HG03378 (cell line): ENCODE data around the gene RASSF8.

Experiments
- ATAC-seq: cut with Tn5 transposase; IDR thresholded peaks from one replicate; pipeline ENCODE4 v1.9.1; 2021; ENCODE audit warnings: mild to moderate bottlenecking, moderate library complexity; ENCODE audit not compliant: unreplicated experiment

The RASSF8 gene

GRCh38 chr12:26100666-26101349 lies 142.3 kb downstream of the RASSF8 start:
- no peak for ATAC-seq

- no peak for ATAC-seq
Observed at GRCh38 chr12:26101350-26101734, 142.9 kb downstream of the RASSF8 start.

GRCh38 chr12:26101763-26102162 lies 143.3 kb downstream of the RASSF8 start:
- ATAC-seq = no peak

- ATAC-seq = no peak
Observed at GRCh38 chr12:26102953-26103352, 144.5 kb downstream of the RASSF8 start.

- no peak for ATAC-seq
Observed at GRCh38 chr12:26106347-26106746, 147.9 kb downstream of the RASSF8 start.

GRCh38 chr12:26108915-26109314 lies 150.4 kb downstream of the RASSF8 start:
- no peak for ATAC-seq

GRCh38 chr12:26109343-26109881 lies 150.9 kb downstream of the RASSF8 start:
- no peak for ATAC-seq

- ATAC-seq = no peak
Observed at GRCh38 chr12:26112232-26112631, 153.8 kb downstream of the RASSF8 start.

- no peak for ATAC-seq
Observed at GRCh38 chr12:26112703-26113147, 154.2 kb downstream of the RASSF8 start.

GRCh38 chr12:26113181-26113654 lies 154.7 kb downstream of the RASSF8 start:
- no peak for ATAC-seq

- ATAC-seq = peak; percentile 56
Observed at GRCh38 chr12:26113853-26114719, 155.6 kb downstream of the RASSF8 start.

- no peak for ATAC-seq
Observed at GRCh38 chr12:26114720-26115401, 156.4 kb downstream of the RASSF8 start.

GRCh38 chr12:26116829-26117715 lies 158.6 kb downstream of the RASSF8 start:
- no peak for ATAC-seq

- no peak for ATAC-seq
Observed at GRCh38 chr12:26118308-26118707, 159.8 kb downstream of the RASSF8 start.

- no peak for ATAC-seq
Observed at GRCh38 chr12:26119391-26119989, 161.0 kb downstream of the RASSF8 start.

GRCh38 chr12:26120561-26121274 lies 162.2 kb downstream of the RASSF8 start:
- no peak for ATAC-seq

GRCh38 chr12:26121323-26122060 lies 163.0 kb downstream of the RASSF8 start:
- no peak for ATAC-seq

- no peak for ATAC-seq
Observed at GRCh38 chr12:26122061-26122680, 163.7 kb downstream of the RASSF8 start.
